Measurements from ENCODE around the gene GPI.

The GPI gene

DNA sequence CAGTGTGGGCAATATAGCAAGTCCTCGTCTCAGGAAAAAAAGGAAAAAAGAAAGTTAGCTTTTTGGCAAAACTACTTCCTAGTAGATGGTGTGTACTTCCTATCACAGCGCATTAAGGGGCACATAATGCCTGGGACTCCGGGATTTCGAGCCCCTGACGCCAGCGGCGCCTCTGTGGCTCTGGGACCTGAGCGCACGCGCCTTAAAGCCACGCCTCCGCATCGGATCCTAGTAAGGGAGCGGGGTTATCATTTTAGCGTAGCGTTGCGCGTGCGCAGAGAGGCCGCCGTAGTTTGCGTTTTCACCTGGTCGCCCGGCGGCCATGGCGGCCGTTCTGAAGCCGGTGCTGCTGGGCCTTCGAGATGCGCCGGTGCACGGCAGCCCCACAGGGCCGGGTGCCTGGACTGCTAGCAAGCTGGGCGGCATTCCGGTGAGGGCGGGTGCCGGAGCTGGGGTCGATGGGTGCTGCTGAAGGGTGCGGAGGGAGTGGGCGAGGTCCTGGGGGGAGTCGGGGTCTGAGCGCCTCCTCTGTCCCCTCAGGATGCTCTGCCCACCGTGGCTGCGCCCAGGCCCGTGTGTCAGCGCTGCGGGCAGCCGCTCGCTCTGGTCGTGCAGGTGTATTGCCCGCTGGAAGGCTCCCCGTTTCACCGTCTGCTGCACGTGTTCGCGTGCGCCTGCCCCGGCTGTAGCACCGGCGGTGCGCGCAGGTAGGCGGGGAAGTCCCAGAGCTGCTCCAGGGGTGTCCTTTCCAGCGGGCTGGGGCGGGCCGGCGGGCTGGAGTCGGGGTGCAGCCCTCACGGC, 39.3 kb downstream of the GPI start, which contains the start of gene PDCD2L:
Gene PDCD2L (plus strand): TSS at position 291 of the 801 bp plus-strand sequence. CDS start 32 bp downstream, at position 323.
- peak; percentile 83 to 87 for DNase-seq (ENCODE audit: low read depth in 2 of 2)

- DNase-seq (ENCODE audit: low read depth in 2 of 2), result no peak
These were observed 41.1 kb downstream of the GPI start for GRCh38 chr19:34405892-34406660.

- DNase-seq (ENCODE audit: low read depth in 2 of 2), result no peak
These were observed 43.4 kb downstream of the GPI start for GRCh38 chr19:34408411-34408810.

DNA sequence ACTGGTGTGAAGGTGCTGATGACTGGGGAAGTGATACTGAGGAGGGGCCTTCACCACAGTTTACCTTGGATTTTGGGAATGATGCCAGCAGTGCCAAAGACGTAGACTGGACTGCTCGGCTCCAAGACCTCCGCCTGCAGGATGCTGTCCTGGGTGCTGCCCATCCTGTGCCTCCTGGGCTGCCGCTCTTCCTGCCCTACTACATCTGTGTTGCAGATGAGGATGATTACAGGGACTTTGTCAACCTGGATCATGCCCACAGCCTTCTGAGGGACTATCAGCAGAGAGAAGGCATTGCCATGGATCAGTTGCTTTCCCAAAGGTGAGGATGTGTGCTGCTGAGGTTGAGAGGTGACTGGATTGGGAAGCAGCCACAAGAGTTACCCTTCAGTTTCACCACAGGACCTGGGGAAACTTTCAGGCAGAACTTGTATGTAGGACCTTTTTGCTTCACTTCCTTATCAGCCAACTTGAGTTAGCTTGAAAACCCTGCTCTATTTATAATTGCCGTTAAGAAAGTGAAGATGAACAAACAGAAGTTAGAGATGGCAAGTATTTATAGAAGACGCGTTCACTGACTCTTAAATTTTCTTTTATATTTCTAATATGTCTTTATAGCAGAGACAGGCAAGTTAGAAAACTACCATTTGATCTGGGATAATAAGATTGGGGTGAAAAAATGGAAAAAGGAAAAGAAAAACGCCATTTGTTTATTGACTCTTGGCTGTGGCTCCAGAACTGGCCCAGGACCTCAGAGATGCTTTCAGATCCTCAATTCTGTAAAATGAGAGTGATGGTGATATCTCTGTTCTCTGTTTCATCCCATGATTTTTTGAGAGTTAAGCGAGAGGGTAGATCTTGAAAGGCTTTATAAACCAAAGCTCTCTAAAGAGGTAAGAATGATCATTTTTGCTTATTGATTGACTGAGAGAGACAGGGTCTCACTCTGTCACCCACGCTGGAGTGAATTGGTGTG, 44.5 kb downstream of the GPI start:
- no peak for DNase-seq (ENCODE audit: low read depth in 2 of 2)

DNA sequence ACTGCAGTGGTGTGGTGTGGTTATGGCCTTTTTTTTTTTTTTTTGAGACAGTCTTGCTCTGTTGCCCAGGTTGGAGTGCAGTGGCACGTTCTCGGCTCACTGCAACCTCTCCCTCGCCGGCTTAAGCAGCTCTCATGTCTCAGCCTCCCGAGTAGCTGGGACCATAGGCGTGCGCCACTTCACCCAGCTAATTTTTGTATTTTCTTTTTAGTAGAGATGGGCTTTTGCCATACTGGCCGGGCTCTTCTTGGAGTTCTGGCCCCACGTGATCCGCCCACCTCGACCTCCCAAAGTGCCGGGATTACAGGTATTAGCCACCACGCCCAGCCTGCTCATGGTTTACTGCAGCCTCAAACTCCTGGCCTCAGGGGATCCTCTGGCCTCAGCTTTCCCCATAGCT, 46.2 kb downstream of the GPI start:
- no peak for DNase-seq (ENCODE audit: low read depth in 2 of 2)

DNA sequence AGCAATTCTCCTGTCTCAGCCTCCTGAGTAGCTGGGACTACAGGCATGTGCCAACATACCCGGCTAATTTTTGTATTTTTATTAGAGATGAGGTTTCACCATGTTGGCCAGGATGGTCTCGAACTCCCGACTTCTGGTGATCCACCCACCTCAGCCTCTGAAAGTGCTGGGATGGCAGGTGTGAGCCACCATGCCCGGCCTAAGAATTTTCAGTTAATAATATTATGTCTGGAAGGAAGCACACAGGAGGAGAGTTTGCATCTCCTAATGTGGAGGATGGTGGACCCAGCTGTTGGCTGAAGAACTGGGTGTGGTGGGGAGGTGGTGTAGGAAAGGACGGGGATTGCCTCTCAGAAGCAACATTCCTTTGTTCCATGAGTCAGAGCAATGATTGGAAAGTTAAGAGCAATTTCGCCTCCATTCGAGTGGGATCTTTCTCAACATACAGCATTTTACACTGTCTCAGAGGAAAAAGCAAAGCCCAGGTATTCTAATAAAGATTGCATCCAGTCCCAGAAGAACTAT, 51.1 kb downstream of the GPI start:
- DNase-seq (ENCODE audit: low read depth in 2 of 2), result no peak

DNA sequence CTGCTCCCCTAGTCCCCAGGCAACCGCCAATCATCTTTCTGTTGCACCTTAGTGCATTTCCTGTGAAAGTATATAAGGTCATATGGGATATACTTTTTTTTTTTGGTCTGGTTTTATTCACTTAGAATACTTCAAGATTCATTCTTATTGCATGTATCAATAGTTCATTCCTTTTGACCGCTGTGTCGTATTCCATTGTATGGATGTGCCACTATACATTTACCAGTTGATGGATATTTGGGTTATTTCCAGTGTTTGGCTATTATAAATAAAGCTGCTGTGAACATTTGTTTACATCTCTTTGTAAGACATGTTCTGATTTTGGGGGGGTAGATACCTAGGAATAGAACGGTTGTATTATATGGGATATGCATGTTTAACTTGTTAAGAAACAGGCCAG, 53.3 kb downstream of the GPI start:
- no peak for DNase-seq (ENCODE audit: low read depth in 2 of 2)

DNA sequence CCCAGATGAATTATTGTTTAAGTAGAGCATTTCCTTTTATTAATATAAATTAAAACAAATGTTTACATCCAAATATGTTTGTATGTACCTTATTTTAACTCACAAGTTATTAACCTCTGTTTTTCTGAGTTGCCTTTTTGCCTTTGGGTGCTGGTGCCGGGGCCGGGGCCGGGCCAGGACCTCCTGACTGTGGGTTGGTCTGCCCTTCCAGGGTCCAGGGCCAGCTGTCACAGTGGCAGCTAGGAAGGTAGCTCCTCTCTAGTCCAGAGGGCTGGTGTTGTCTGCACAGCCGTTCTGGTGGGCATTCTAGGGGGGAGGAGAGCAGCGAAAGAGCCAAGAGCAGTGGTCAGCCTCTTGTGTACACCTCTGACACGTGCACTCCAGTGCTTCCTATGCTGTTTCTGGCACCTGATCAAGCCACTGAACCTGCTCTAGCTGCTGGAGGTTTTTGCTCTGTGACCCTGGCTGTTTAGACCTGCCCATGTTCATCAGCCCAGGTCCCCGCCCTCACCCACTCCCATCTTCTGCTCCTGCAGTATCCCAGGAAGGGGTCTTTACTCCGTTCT, 61.2 kb downstream of the GPI start:
- no peak for DNase-seq (ENCODE audit: low read depth in 2 of 2)

DNA sequence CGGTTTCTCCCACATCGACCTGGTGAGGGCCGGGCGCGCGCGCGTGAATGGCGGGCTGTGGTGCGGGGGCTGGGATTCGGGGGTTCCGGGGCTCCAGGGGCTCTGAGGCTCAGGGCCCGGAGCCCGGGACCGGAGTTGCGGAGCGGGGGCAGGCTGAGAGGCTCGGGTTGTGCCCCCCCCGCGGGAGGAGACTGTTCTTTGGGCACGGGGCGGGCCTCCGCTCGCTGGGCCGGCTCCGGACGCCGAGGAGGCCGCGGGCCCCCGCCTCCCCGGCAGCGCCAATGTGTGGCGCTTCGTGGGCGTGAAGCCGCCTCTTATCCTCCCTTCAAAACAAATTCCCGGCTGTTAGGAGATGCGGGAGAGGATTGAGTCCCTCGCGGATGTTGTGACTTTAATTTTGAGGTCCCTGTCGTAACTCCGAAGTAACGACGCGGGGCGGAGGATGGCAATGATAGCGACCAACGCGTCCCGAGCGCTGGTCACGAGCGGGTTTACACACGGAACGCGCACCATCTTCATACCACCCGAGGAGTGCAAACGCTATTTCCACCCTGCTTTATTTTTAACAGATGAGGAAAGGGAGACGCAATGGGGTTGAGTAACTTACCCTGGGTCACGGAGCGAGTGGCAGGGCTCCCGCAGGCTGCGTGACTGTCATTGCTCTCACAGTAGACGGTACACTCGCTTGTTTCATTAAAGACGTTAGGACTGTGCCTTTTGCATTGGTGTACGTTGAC, 63.7 kb downstream of the GPI start:
- DNase-seq (ENCODE audit: low read depth in 2 of 2), result no peak

- no peak for DNase-seq (ENCODE audit: low read depth in 2 of 2)
These were observed 64.6 kb downstream of the GPI start for GRCh38 chr19:34429553-34429952.

GRCh38 chr19:34430738-34431625, 66.0 kb downstream of the GPI start:
- peak in 1 of 2 donors; percentile 5 for DNase-seq (ENCODE audit: low read depth in 2 of 2)

DNA sequence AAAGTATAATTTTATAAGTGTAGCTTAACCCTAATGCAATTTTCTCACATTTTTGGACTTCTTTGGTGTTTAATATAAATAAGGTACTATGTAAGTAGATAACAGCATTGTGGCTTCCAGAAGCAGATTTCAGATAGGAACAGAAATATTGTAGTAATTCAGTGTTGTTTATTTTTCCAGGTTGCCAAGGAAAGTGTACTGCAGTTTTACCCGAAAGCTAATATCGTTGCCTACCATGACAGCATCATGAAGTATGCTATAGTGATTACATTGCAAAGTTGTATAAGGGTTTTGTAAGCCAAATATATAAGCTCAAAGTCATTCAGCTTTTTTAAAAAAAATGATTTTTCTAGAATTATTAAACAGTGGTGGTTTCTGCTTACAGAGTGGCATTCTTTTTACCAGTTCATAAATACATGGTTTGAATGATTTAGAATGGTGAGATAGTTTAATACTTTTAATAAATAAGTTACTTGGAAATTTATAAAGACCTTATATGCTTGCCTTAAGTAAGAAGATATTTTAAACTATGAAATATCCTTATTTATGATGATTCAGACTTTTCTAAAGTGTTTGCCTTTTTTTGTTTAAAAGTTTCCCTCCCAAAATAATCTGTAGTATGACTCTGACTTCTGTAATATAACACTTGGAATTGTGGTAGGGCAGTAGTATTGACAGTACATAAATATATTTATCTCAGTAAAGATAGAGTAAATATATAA, 66.8 kb downstream of the GPI start:
- DNase-seq (ENCODE audit: low read depth in 2 of 2), result no peak

DNA sequence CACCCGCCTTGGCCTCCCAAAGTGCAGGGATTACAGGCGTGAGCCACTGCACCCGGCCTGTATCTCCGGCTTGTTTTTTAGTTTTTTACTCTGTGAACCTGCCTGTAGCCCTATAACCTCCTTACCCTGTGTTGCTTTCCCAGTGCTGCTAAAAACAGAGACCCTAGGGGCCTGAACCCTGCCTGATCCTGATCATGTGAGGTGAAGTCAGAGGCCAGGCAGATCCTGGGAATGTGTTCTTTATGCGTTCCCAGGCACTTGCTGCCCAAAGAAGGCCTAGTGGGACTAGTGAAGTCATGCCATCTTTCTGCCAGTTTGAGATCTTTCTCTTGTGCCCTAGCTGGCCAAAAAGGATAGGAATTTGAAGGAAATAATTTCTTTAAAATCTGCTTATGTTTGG, 67.8 kb downstream of the GPI start:
- no peak for DNase-seq (ENCODE audit: low read depth in 2 of 2)

- DNase-seq (ENCODE audit: low read depth in 2 of 2), result no peak
These were observed 71.7 kb downstream of the GPI start for GRCh38 chr19:34436716-34437115.

- DNase-seq (ENCODE audit: low read depth in 2 of 2), result no peak
These were observed 83.2 kb downstream of the GPI start for GRCh38 chr19:34448191-34448590.
